PC-3 (cell line): Measurements from ENCODE around the gene MBOAT1. TPM values are rescaled to one million over a fixed set of nuclear protein-coding genes. Genes with fewer than 3 reads are reported as not detected.

Experiments
- ATAC-seq: fragments of 200-7000 bp; cut with Tn5 transposase; 2 replicates; pipeline ENCODE4 v1.9.1; 2020; ENCODE audit warnings: mild to moderate bottlenecking, moderate library complexity
- BruUV-seq: library from RNA; stranded (reverse); fragments of 400-500 nt; replicated peaks from 2 replicates; lab custom pipeline; 2021; lab: Mats Ljungman, UMichigan
- CTCF ChIA-PET: fragments of 300-600 bp; sonication (Branson Sonifier 250); formaldehyde crosslinking; loops from one replicate; lab custom pipeline; 2022; ENCODE audit warnings: antibody characterized with exemption; lab: Charles Lee
- POLR2A ChIA-PET: fragments of 300-600 bp; sonication (Branson Sonifier 250); formaldehyde crosslinking; loops from one replicate; lab custom pipeline; 2022; ENCODE audit warnings: antibody characterized with exemption; ENCODE audit not compliant: unreplicated experiment; lab: Charles Lee
- DNase-seq: peaks from one replicate; pipeline ENCODE4 v3.0.0-alpha.2; 2015
- H2AFZ ChIP-seq: fragments of 300-600 bp; sonication (generic); 2 replicates; pipeline ENCODE4 v1.6.0; 2016; ENCODE audit warnings: antibody characterized with exemption, low read length
- H3F3A ChIP-seq: fragments of 300-600 bp; sonication (generic); one replicate; pipeline ENCODE4 v1.6.0; 2017; ENCODE audit warnings: antibody characterized with exemption, low read length, control low read depth, mild to moderate bottlenecking; ENCODE audit not compliant: unreplicated experiment
- H3K27ac ChIP-seq: fragments of 300-600 bp; sonication (generic); 2 replicates; pipeline ENCODE4 v1.5.1; 2016; ENCODE audit warnings: mild to moderate bottlenecking, low read length
- H3K27me3 ChIP-seq: fragments of 300-600 bp; sonication (generic); 2 replicates; pipeline ENCODE4 v1.6.1; 2016; ENCODE audit warnings: low read length, mixed read lengths
- H3K36me3 ChIP-seq: fragments of 300-600 bp; sonication (generic); 2 replicates; pipeline ENCODE4 v1.6.1; 2016; ENCODE audit warnings: low read depth, mixed run types, low read length, mixed read lengths
- H3K4me1 ChIP-seq: fragments of 300-600 bp; sonication (generic); 2 replicates; pipeline ENCODE4 v1.5.1; 2016; ENCODE audit warnings: low read length; ENCODE audit not compliant: insufficient read depth
- H3K4me2 ChIP-seq: fragments of 300-600 bp; sonication (generic); 2 replicates; pipeline ENCODE4 v1.6.0; 2016; ENCODE audit warnings: low read length
- H3K4me3 ChIP-seq: fragments of 300-600 bp; sonication (generic); 2 replicates; pipeline ENCODE4 v1.5.1; 2016; ENCODE audit warnings: mild to moderate bottlenecking, low read length, mixed read lengths
- H3K79me2 ChIP-seq: fragments of 300-600 bp; sonication (generic); 2 replicates; pipeline ENCODE4 v1.6.1; 2017; ENCODE audit warnings: low read length, mixed read lengths
- H3K9ac ChIP-seq: fragments of 300-600 bp; sonication (generic); 2 replicates; pipeline ENCODE4 v1.6.0; 2016; ENCODE audit warnings: mild to moderate bottlenecking, low read length
- H3K9me2 ChIP-seq: fragments of 300-600 bp; sonication (generic); replicated peaks from 2 replicates; pipeline ENCODE4 v1.6.1; 2016; ENCODE audit warnings: mixed run types, low read length, mixed read lengths
- H3K9me3 ChIP-seq: fragments of 300-600 bp; sonication (generic); 2 replicates; pipeline ENCODE4 v1.6.1; 2016; ENCODE audit warnings: low read length, mixed read lengths
- H4K20me1 ChIP-seq: fragments of 300-600 bp; sonication (generic); 2 replicates; pipeline ENCODE4 v1.6.1; 2016; ENCODE audit warnings: low read length, mixed read lengths
- CTCF ChIP-seq: fragments of 300-600 bp; sonication (generic); conservative IDR thresholded peaks from 2 replicates; pipeline ENCODE4 v1.5.1; 2017; ENCODE audit warnings: antibody characterized with exemption, low read depth, mild to moderate bottlenecking, low read length
- EZH2 ChIP-seq: fragments of 300-600 bp; sonication (generic); IDR thresholded peaks from one replicate; pipeline ENCODE4 v1.6.1; 2017; ENCODE audit warnings: antibody characterized with exemption, mild to moderate bottlenecking, low read length; ENCODE audit not compliant: unreplicated experiment
- EZH2phosphoT487 ChIP-seq: fragments of 300-600 bp; sonication (generic); IDR thresholded peaks from 2 replicates; pipeline ENCODE4 v1.6.1; 2018; ENCODE audit warnings: mild to moderate bottlenecking, antibody characterized with exemption, low read length, borderline replicate concordance
- intact Hi-C: fragments of 100-400 bp; cut with micrococcal nuclease; formaldehyde crosslinking; loops from 2 replicates; pipeline ENCODE4 v1.9.0; 2023
- total RNA-seq: library from RNA; depleted of rRNA; stranded (reverse); fragments of >200 nt; gene quantifications from 2 replicates; pipeline ENCODE4 v1.2.3, GENCODE V29; 2014

The MBOAT1 gene
- total RNA-seq, 1 experiment from 2014 or later = 8.4 TPM

GRCh38 chr6:20092071-20092566, 120.2 kb downstream of the MBOAT1 start:
- Histone ChIP-seq H3K9me2 (no peaks in the 10 kb centered on the region), H3K79me2 (no peaks in the 10 kb centered on the region), H3K36me3 (no peaks in the 10 kb centered on the region), H3K27me3 (no peaks in the 10 kb centered on the region), H2AFZ (no peak overlapping the region), H4K20me1 (no peaks in the 10 kb centered on the region), H3K9ac (no peak overlapping the region), H3K4me3 (no peak overlapping the region), H3K9me3 (0 out of 2 replicates have a peak, but pooled peaks cover 3% of the 10 kb centered on the region), H3K27ac (no peak overlapping the region), H3K4me1 (no peaks in the 10 kb centered on the region), H3F3A (no peaks in the 10 kb centered on the region), H3K4me2 (no peak overlapping the region)
- TF ChIP-seq EZH2phosphoT487 (no peak), CTCF (peak; percentile 69)
- intact Hi-C loops = loop anchor here (1.0 to 5.0 kb wide), 4 partner anchors 34 to 437 kb away; partner anchors contain the start of gene E2F3
- CTCF ChIA-PET = interaction anchor here (1.4 kb wide), 1 partner anchor 35 kb away, joined by 6 read pairs; no protein-coding TSS in a partner anchor
- no TSS peak for BruUV-seq
- DNase-seq (peak; percentile 73), ATAC-seq (no peak)
- POLR2A ChIA-PET = no interaction called here

GRCh38 chr6:20086992-20087391, 125.3 kb downstream of the MBOAT1 start:
- H3K4me2 ChIP-seq = no peak overlapping the region
- no peaks in the 10 kb centered on the region for H4K20me1 ChIP-seq
- H3K4me1 ChIP-seq = peaks cover 25% of the 10 kb centered on the region
- POLR2A ChIA-PET = no interaction called here
- no peak overlapping the region for H2AFZ ChIP-seq
- no peak overlapping the region for H3K4me3 ChIP-seq
- intact Hi-C loops = no loop called here
- H3K27me3 ChIP-seq = no peaks in the 10 kb centered on the region
- H3K27ac ChIP-seq = no peak overlapping the region
- H3K9me3 ChIP-seq = 0 out of 2 replicates have a peak, but pooled peaks cover 4% of the 10 kb centered on the region
- H3K9me2 ChIP-seq = no peaks in the 10 kb centered on the region
- TF ChIP-seq CTCF = no peak
- no peak for TF ChIP-seq EZH2
- no peak for TF ChIP-seq EZH2phosphoT487
- BruUV-seq = no TSS peak
- no peaks in the 10 kb centered on the region for H3K36me3 ChIP-seq
- H3K9ac ChIP-seq = no peak overlapping the region
- no peak for ATAC-seq
- no peaks in the 10 kb centered on the region for H3F3A ChIP-seq
- no peak for DNase-seq
- no peaks in the 10 kb centered on the region for H3K79me2 ChIP-seq
- CTCF ChIA-PET = no interaction called here

- ChIA-PET CTCF (no interaction called here), POLR2A (no interaction called here)
- no peak overlapping the region for H2AFZ ChIP-seq
- H3K4me3 ChIP-seq = no peak overlapping the region
- H3K4me1 ChIP-seq = peaks cover 25% of the 10 kb centered on the region
- no TSS peak for BruUV-seq
- DNase-seq = peak; percentile 63
- H3K36me3 ChIP-seq = no peaks in the 10 kb centered on the region
- intact Hi-C loops = no loop called here
- H3K9me3 ChIP-seq = 0 out of 2 replicates have a peak, but pooled peaks cover 4% of the 10 kb centered on the region
- no peaks in the 10 kb centered on the region for H4K20me1 ChIP-seq
- no peaks in the 10 kb centered on the region for H3F3A ChIP-seq
- no peak overlapping the region for H3K9ac ChIP-seq
- no peaks in the 10 kb centered on the region for H3K79me2 ChIP-seq
- H3K27me3 ChIP-seq = no peaks in the 10 kb centered on the region
- peak; percentile 75 for ATAC-seq
- no peak overlapping the region for H3K27ac ChIP-seq
- H3K4me2 ChIP-seq = no peak overlapping the region
- TF ChIP-seq EZH2phosphoT487 = no peak
- no peak for TF ChIP-seq CTCF
- TF ChIP-seq EZH2 = no peak
- no peaks in the 10 kb centered on the region for H3K9me2 ChIP-seq
These were observed 126.5 kb downstream of the MBOAT1 start for GRCh38 chr6:20085817-20086216.
